ENCODE results near the gene OR6K6.

Gene OR6K6, protein sequence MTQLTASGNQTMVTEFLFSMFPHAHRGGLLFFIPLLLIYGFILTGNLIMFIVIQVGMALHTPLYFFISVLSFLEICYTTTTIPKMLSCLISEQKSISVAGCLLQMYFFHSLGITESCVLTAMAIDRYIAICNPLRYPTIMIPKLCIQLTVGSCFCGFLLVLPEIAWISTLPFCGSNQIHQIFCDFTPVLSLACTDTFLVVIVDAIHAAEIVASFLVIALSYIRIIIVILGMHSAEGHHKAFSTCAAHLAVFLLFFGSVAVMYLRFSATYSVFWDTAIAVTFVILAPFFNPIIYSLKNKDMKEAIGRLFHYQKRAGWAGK

DNA sequence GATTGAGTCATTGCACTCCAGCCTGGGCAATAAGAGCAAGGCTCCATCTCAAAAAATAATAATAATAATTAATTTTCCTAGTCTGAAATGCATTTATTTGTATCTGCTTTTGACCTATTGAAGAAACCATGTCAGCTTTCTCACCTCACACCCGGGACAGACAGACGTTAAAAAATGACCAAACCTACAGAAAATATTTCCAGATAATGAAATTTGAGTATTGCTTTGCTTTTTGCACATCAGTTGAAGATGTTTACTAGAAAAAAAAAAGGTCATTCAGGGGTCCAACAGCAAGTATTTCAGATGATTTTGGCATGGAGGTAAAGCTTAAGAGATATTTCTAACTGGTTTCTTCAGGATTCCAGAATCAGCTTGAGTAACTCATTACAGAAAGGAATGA is at the start of gene OR6K6:
TSS of gene OR6K6 (plus strand) at position 301 of the 400 bp plus-strand sequence. CDS start 168 bp downstream, outside the sequence.
- Histone ChIP-seq H4K20me1 (ENCODE audit: low read depth, low read length) (no peaks in the 10 kb centered on the region), H3K9me2 (replicated peaks; ENCODE audit: insufficient read depth, low read length) (no peaks in the 10 kb centered on the region), H3K27me3 (ENCODE audit: low read length) (no peaks in the 10 kb centered on the region), H3K9ac (ENCODE audit: low read length) (no peak within 1 kb of the TSS), H2AFZ (ENCODE audit: low read depth, low read length, severe bottlenecking) (no peak within 1 kb of the TSS), H3K9me3 (ENCODE audit: insufficient read depth, low read length) (no peaks in the 10 kb centered on the region), H3K79me2 (ENCODE audit: insufficient read depth, low read length) (no peaks in the 10 kb centered on the region), H3K4me3 (ENCODE audit: insufficient read depth, low read length, poor library complexity, severe bottlenecking) (no peak within 1 kb of the TSS), H3K4me2 (ENCODE audit: low read depth, low read length, poor library complexity, severe bottlenecking) (no peak within 1 kb of the TSS), H3F3A (ENCODE audit: insufficient read depth) (no peaks in the 10 kb centered on the region), H3K36me3 (ENCODE audit: low read length) (no peaks in the 10 kb centered on the region), H3K27ac (ENCODE audit: low read depth, low read length) (no peak within 1 kb of the TSS)
- TF ChIP-seq EZH2phosphoT487 (conservative IDR thresholded peaks at IDR 0.05; ENCODE audit: low read length) = no peak
- TF ChIP-seq, protein P1, sequence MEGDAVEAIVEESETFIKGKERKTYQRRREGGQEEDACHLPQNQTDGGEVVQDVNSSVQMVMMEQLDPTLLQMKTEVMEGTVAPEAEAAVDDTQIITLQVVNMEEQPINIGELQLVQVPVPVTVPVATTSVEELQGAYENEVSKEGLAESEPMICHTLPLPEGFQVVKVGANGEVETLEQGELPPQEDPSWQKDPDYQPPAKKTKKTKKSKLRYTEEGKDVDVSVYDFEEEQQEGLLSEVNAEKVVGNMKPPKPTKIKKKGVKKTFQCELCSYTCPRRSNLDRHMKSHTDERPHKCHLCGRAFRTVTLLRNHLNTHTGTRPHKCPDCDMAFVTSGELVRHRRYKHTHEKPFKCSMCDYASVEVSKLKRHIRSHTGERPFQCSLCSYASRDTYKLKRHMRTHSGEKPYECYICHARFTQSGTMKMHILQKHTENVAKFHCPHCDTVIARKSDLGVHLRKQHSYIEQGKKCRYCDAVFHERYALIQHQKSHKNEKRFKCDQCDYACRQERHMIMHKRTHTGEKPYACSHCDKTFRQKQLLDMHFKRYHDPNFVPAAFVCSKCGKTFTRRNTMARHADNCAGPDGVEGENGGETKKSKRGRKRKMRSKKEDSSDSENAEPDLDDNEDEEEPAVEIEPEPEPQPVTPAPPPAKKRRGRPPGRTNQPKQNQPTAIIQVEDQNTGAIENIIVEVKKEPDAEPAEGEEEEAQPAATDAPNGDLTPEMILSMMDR (IDR thresholded peaks at IDR 0.05; ENCODE audit: insufficient read depth, low read length, poor library complexity, severe bottlenecking) = no peak

DNA sequence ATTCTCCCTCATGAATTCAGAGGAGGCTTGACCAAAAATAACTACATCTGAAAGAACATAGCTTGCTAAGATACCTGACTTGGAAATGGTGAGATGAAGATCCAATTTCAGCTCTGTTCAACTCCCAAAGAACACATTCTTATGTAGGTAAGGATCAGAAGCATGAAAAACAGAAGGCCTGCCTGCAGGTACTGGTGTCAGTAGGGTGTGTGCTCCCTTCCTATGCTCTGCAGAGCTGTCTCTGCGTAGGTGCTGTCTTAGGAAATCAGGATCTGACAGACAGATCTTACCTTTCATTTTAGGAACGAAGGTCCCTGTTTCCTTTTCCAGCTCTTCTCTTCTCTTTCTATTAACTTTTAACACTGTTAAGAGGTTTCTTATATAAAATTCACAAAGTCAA is 48.4 kb upstream of the OR6K6 start:
- Histone ChIP-seq H3K36me3 (ENCODE audit: low read length) (no peaks in the 10 kb centered on the region), H3K9me3 (ENCODE audit: insufficient read depth, low read length) (no peaks in the 10 kb centered on the region), H3K4me3 (ENCODE audit: insufficient read depth, low read length, poor library complexity, severe bottlenecking) (no peak overlapping the region), H3K9ac (ENCODE audit: low read length) (no peak overlapping the region), H3K4me2 (ENCODE audit: low read depth, low read length, poor library complexity, severe bottlenecking) (no peak overlapping the region), H4K20me1 (ENCODE audit: low read depth, low read length) (no peaks in the 10 kb centered on the region), H3K9me2 (replicated peaks; ENCODE audit: insufficient read depth, low read length) (no peaks in the 10 kb centered on the region), H3K27me3 (ENCODE audit: low read length) (no peaks in the 10 kb centered on the region), H3K79me2 (ENCODE audit: insufficient read depth, low read length) (no peaks in the 10 kb centered on the region), H2AFZ (ENCODE audit: low read depth, low read length, severe bottlenecking) (no peak overlapping the region), H3K27ac (ENCODE audit: low read depth, low read length) (no peak overlapping the region), H3F3A (ENCODE audit: insufficient read depth) (no peaks in the 10 kb centered on the region)
- TF ChIP-seq, protein P1 (IDR thresholded peaks at IDR 0.05; ENCODE audit: insufficient read depth, low read length, poor library complexity, severe bottlenecking) = no peak
- TF ChIP-seq EZH2phosphoT487 (conservative IDR thresholded peaks at IDR 0.05; ENCODE audit: low read length) = no peak

DNA sequence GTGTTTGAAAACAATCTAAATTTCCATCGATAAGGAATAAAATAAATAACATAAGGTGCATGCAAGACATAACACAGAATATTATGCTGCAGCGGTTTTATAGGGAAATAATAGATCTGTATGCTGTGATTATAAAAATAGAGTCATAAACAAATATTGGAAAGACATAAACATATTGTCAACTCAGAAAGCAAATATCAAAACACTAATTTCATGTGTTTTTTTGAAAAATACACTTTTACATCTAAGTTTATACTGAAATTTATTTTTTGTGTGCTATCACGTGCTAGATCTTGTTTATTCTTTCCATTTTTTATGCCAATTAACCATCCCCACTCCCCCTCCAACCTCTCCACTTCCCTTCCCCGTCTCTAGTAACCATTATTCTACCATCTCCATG is 43.4 kb upstream of the OR6K6 start:
- Histone ChIP-seq H2AFZ (ENCODE audit: low read depth, low read length, severe bottlenecking) (no peak overlapping the region), H3K27me3 (ENCODE audit: low read length) (no peaks in the 10 kb centered on the region), H3K4me2 (ENCODE audit: low read depth, low read length, poor library complexity, severe bottlenecking) (no peak overlapping the region), H3K9ac (ENCODE audit: low read length) (no peak overlapping the region), H3K4me3 (ENCODE audit: insufficient read depth, low read length, poor library complexity, severe bottlenecking) (no peak overlapping the region), H3K79me2 (ENCODE audit: insufficient read depth, low read length) (no peaks in the 10 kb centered on the region), H3K9me3 (ENCODE audit: insufficient read depth, low read length) (no peaks in the 10 kb centered on the region), H3K36me3 (ENCODE audit: low read length) (no peaks in the 10 kb centered on the region), H3K9me2 (replicated peaks; ENCODE audit: insufficient read depth, low read length) (no peaks in the 10 kb centered on the region), H3K27ac (ENCODE audit: low read depth, low read length) (no peak overlapping the region), H4K20me1 (ENCODE audit: low read depth, low read length) (no peaks in the 10 kb centered on the region), H3F3A (ENCODE audit: insufficient read depth) (no peaks in the 10 kb centered on the region)
- TF ChIP-seq, protein P1 (IDR thresholded peaks at IDR 0.05; ENCODE audit: insufficient read depth, low read length, poor library complexity, severe bottlenecking) = no peak
- no peak for TF ChIP-seq EZH2phosphoT487 (conservative IDR thresholded peaks at IDR 0.05; ENCODE audit: low read length)
